Choroid plexus epithelial cell (primary cell): Measurements from ENCODE around the gene OR10G7.

Source experiments
- DNase-seq: peaks from one replicate; pipeline ENCODE4 v3.0.0-alpha.2; 2010; ENCODE audit warnings: low read depth
- H3K4me3 ChIP-seq: 2 replicates; pipeline ENCODE4 v1.5.1; 2011; ENCODE audit warnings: low read depth, mild to moderate bottlenecking, control low read depth, low read length, moderate library complexity
- CTCF ChIP-seq: conservative IDR thresholded peaks from 2 replicates; pipeline ENCODE4 v1.5.1; 2011; ENCODE audit warnings: low read depth, mild to moderate bottlenecking, control low read depth, inconsistent platforms, low read length, moderate library complexity

OR10G7 gene

GRCh38 chr11:124041254-124041653 is at the start of gene OR10G7:
OR10G7 (minus strand) TSS chr11:124041325; CDS start chr11:124039001, 2,324 bp downstream.
- no peak for TF ChIP-seq CTCF
- DNase-seq: no peak
- H3K4me3 ChIP-seq: no peak within 1 kb of the TSS

GRCh38 chr11:124085997-124086846 is 45.1 kb upstream of the OR10G7 start:
- H3K4me3 ChIP-seq: no peak overlapping the region
- DNase-seq: peak; percentile 51
- TF ChIP-seq CTCF: no peak

DNA sequence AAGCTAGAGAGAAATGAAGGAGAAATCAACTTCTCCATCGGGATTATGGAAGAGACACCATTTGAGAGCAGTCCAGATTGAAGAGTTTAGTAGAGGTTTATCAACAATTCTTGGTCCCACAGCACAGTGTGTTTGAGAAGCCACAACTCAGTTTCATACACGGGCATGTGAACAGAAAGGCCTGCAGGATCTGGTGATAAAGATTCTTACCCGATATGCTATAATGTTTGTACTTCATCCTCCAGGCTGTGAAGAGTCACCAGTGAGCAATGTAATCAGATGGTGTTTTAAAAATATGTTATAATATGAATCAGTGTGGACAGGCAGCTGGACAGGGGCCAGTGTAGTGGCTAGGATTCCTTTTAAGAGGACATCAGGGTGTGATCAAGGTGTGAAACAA is 44.5 kb upstream of the OR10G7 start:
- TF ChIP-seq CTCF: no peak
- no peak overlapping the region for H3K4me3 ChIP-seq
- peak; percentile 23 for DNase-seq

DNA sequence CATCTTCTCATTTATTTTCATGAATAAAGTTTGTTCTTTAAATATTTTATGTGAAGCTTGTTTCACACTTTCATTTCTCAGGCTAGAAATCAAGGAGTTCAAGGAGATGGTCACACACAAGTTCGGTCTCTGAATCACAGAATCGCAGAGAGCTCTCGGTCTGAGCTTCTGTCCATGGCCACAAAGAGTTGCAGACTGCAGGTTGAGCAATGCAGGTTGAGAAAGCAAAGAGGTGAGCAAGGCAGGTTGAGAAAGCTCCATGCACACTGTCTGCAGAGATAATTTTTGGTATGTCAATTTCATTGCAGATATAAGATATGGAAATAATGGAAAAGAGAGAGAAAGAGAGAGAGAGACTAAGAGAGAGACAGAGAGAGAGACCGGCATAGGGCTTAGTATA is 41.2 kb upstream of the OR10G7 start:
- DNase-seq: no peak
- no peak for TF ChIP-seq CTCF
- no peak overlapping the region for H3K4me3 ChIP-seq

- TF ChIP-seq CTCF: no peak
- H3K4me3 ChIP-seq: no peak overlapping the region
- DNase-seq: peak; percentile 27
These were observed 40.4 kb upstream of the OR10G7 start for GRCh38 chr11:124081483-124081882.

- no peak overlapping the region for H3K4me3 ChIP-seq
- no peak for TF ChIP-seq CTCF
- DNase-seq: peak; percentile 52
These were observed 39.3 kb upstream of the OR10G7 start for GRCh38 chr11:124080327-124081001.
